Ureter (tissue), 1 donor: ENCODE results near the gene CDCP2. TPM values are rescaled to one million over a fixed set of nuclear protein-coding genes. Genes with fewer than 3 reads are reported as not detected.

Experiments
- DNase-seq: peaks from one replicate; pipeline ENCODE4 v3.0.0-alpha.2; 2020; ENCODE audit warnings: low spot score
- total RNA-seq: library from RNA; stranded (reverse); gene quantifications from one replicate; pipeline ENCODE4 v1.2.4, GENCODE V29; 2023
- donor health status: DM: yes; HTN: yes; CAD: no.

The CDCP2 gene
- total RNA-seq, 1 donor from 2014 or later = 0.83 TPM

GRCh38 chr1:54091666-54092065, 61.1 kb downstream of the CDCP2 start:
- no peak for DNase-seq

GRCh38 chr1:54088385-54088784, 64.4 kb downstream of the CDCP2 start:
- no peak for DNase-seq

- no peak for DNase-seq
Observed at GRCh38 chr1:54086754-54087153, 66.0 kb downstream of the CDCP2 start.

GRCh38 chr1:54084794-54085193, 68.0 kb downstream of the CDCP2 start:
- DNase-seq = no peak

Other genes starting within 250 kb of the CDCP2 start
- gene IFT25, start 207.3 kb downstream of the CDCP2 start, total RNA-seq = 37.3 TPM
- gene LRRC42, start 206.7 kb downstream of the CDCP2 start, total RNA-seq = 24.8 TPM
- not detected for gene LDLRAD1, start 134.8 kb downstream of the CDCP2 start, total RNA-seq
- 366 TPM for gene TMEM59, start 99.8 kb downstream of the CDCP2 start, total RNA-seq
- 6.7 TPM for gene TCEANC2, start 99.4 kb downstream of the CDCP2 start, total RNA-seq
- gene CYB5RL, start 47.0 kb upstream of the CDCP2 start, total RNA-seq = 6.7 TPM
- 50.9 TPM for gene MRPL37, start 47.2 kb upstream of the CDCP2 start, total RNA-seq